Stimulated activated CD8-positive, alpha-beta memory T cell treated with anti-CD3 and anti-CD28 coated beads, Interleukin-4, amount 100 ng/mL, for 1 hour (primary cell): Measurements from ENCODE around the gene AP1G2.

ENCODE experiments used
- DNase-seq, 2 donors: peaks; one replicate each; pipeline ENCODE4 v3.0.0-alpha.2; 2020; ENCODE audit warnings: low read depth in 2 of 2, low spot score in 1 of 2

AP1G2 gene

GRCh38 chr14:23521785-23522640 lies 45.6 kb downstream of the AP1G2 start:
- DNase-seq = no peak

GRCh38 chr14:23520899-23521533 lies 46.6 kb downstream of the AP1G2 start:
- no peak for DNase-seq

- DNase-seq = no peak
Observed at GRCh38 chr14:23518709-23519108, 48.9 kb downstream of the AP1G2 start.

- DNase-seq = no peak
Observed at GRCh38 chr14:23517650-23518326, 49.8 kb downstream of the AP1G2 start.

- DNase-seq = no peak
Observed at GRCh38 chr14:23514644-23514957, 53.0 kb downstream of the AP1G2 start.

GRCh38 chr14:23513818-23514643 lies 53.6 kb downstream of the AP1G2 start:
- no peak for DNase-seq

GRCh38 chr14:23513005-23513817 lies 54.4 kb downstream of the AP1G2 start:
- no peak for DNase-seq

- no peak for DNase-seq
Observed at GRCh38 chr14:23512156-23512555, 55.4 kb downstream of the AP1G2 start.
